Naive B cell (primary cell): Measurements from ENCODE around the gene CAPN10. TPM values are rescaled to one million over a fixed set of nuclear protein-coding genes. Genes with fewer than 3 reads are reported as not detected.

Source experiments
- ATAC-seq, 2 donors: fragments of 150-1000 bp; cut with Tn5 transposase; 2 replicates each; pipeline ENCODE4 v1.10.0; 2021; ENCODE audit warnings: low read depth in 2 of 2, mild to moderate bottlenecking in 2 of 2, moderate library complexity in 2 of 2
- DNase-seq: peaks from one replicate; pipeline ENCODE4 v3.0.0; 2022
- H3K27ac Mint-ChIP-seq, 6 donors: one replicate each; pipeline ENCODE4 v1.8.0; 2020 to 2022; ENCODE audit warnings: mild to moderate bottlenecking in 6 of 6, mixed read lengths in 6 of 6, moderate library complexity in 5 of 6, inconsistent platforms in 2 of 6
- H3K27me3 Mint-ChIP-seq, 3 donors: one replicate each; pipeline ENCODE4 v1.8.0; 2021 to 2022; ENCODE audit warnings: mixed read lengths in 3 of 3, mild to moderate bottlenecking in 1 of 3
- H3K36me3 Mint-ChIP-seq, 2 donors: one replicate each; pipeline ENCODE4 v1.8.0; 2020 to 2022; ENCODE audit warnings: mixed read lengths in 2 of 2, inconsistent platforms in 1 of 2, mild to moderate bottlenecking in 1 of 2
- H3K4me1 Mint-ChIP-seq, 3 donors: one replicate each; pipeline ENCODE4 v1.8.0; 2020 to 2022; ENCODE audit warnings: mixed read lengths in 3 of 3, inconsistent platforms in 1 of 3, mild to moderate bottlenecking in 1 of 3, moderate library complexity in 1 of 3
- H3K4me3 Mint-ChIP-seq, 8 donors: one replicate each; pipeline ENCODE4 v1.8.0; 2020 to 2022; ENCODE audit warnings: mild to moderate bottlenecking in 8 of 8, mixed read lengths in 8 of 8, moderate library complexity in 8 of 8, inconsistent platforms in 2 of 8
- H3K9me3 Mint-ChIP-seq, 7 donors: one replicate each; pipeline ENCODE4 v1.8.0; 2020 to 2022; ENCODE audit warnings: mixed read lengths in 7 of 7, mild to moderate bottlenecking in 5 of 7, inconsistent platforms in 2 of 7, moderate library complexity in 1 of 7
- polyA plus RNA-seq, 6 donors: library from polyadenylated mRNA; unstranded; fragments of 300-500 nt; fragmentation: Illumina TruSeq; gene quantifications; one replicate each; pipeline ENCODE4 v1.2.3, GENCODE V29; 2021; ENCODE audit warnings: low read depth in 6 of 6

Gene CAPN10
- polyA plus RNA-seq, 6 donors from 2014 or later: 1.4 to 19.0 (median 7.5) TPM

DNA sequence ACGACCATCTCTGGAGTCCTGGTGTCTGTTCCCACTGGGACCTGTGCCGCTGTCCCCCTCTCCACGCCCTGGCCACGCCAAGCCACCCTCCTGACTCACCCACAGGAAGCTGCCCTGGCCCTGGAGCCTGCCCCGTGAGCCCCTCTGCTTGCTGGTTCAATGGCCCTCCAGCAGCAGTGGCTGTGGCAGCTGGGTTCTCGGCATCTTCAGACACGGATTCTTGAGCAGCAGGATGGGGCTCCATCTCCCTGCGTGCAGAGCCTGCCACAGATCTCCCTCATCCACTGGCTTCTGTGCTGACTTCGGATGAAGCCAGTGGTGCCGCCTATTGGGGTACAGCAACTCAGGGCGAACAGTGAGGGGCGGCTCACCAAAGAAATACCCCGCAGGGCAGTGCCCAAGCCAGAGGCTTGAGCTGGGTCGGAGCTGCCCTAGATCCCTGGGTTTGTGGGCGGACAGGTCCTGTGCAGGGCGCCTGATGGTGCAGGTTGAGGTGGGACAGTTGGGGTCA, 14.0 kb downstream of the CAPN10 start:
- Mint-ChIP-seq H3K27me3 (no peaks in the 10 kb centered on the region), H3K4me1 (no peaks in the 10 kb centered on the region), H3K9me3 (no peaks in the 10 kb centered on the region), H3K36me3 (no peaks in the 10 kb centered on the region), H3K27ac (no peak overlapping the region), H3K4me3 (peak overlapping the region in 1 of 8 donors; percentile 70)
- DNase-seq (no peak), ATAC-seq (no peak)

DNA sequence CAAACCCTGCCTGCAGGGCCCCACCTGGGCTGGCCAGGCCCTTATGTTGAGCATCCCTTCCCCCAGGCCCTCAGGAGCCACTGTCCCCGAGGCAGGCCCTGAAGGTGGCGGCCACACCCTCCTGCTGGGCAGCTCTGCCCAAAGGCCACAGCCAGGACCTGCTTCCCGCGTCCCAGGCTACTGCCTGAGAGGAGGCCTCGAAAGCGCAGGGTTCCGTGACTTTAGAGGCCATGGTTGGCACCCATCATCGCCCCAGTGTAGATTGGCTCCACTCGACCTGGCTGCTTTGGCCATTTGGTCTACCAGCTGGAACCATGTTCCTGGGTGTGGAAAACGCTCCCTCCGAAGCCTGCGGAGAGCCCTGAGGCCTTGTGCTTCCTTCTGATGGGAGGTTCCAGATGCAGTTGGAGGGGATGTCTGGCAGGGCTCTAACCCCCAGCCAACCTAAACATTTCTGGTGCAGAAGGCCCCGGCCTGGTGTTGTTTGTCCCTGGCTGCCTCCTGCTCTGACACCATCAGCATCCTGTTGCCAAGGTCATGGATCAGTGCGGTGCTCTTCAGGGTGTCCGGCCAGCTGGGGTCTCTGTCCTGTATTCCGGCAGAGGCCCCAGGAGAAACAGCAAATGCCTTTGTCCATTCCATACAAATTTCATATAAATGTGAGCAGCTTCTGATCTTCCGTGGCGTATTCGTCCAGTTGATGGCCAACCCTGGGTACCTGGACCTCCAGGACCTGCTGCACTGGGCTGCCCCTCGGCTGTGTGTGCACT, 14.7 kb downstream of the CAPN10 start:
- Mint-ChIP-seq H3K27ac (peak overlapping the region in 1 of 6 donors; percentile 60), H3K9me3 (no peaks in the 10 kb centered on the region), H3K4me1 (no peaks in the 10 kb centered on the region), H3K27me3 (no peaks in the 10 kb centered on the region), H3K4me3 (no peak overlapping the region), H3K36me3 (no peaks in the 10 kb centered on the region)
- no peak for DNase-seq
- ATAC-seq: no peak

DNA sequence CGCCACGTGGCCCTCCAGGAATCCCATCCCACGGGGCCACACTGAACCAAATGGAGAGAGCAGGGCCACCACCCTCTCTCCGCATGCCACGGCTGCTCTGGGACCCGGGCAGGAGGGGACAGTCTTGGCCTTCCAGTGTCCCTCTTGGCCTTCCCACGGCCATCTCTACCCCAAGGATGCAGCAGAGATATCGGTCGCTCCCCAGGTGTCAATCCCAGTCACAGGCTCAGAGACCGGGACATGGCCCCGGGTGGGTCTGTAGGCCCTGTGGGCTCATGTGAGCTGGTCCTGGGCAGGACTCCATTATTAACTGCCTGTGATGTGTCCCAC, 15.3 kb downstream of the CAPN10 start:
- H3K27ac Mint-ChIP-seq: peak overlapping the region in 1 of 6 donors; percentile 61
- H3K27me3 Mint-ChIP-seq: no peaks in the 10 kb centered on the region
- no peaks in the 10 kb centered on the region for H3K9me3 Mint-ChIP-seq
- H3K4me1 Mint-ChIP-seq: peaks cover 0 to 2% (median 0%) of the 10 kb centered on the region in 3 donors
- ATAC-seq (no peak), DNase-seq (no peak)
- no peaks in the 10 kb centered on the region for H3K36me3 Mint-ChIP-seq
- no peak overlapping the region for H3K4me3 Mint-ChIP-seq

DNA sequence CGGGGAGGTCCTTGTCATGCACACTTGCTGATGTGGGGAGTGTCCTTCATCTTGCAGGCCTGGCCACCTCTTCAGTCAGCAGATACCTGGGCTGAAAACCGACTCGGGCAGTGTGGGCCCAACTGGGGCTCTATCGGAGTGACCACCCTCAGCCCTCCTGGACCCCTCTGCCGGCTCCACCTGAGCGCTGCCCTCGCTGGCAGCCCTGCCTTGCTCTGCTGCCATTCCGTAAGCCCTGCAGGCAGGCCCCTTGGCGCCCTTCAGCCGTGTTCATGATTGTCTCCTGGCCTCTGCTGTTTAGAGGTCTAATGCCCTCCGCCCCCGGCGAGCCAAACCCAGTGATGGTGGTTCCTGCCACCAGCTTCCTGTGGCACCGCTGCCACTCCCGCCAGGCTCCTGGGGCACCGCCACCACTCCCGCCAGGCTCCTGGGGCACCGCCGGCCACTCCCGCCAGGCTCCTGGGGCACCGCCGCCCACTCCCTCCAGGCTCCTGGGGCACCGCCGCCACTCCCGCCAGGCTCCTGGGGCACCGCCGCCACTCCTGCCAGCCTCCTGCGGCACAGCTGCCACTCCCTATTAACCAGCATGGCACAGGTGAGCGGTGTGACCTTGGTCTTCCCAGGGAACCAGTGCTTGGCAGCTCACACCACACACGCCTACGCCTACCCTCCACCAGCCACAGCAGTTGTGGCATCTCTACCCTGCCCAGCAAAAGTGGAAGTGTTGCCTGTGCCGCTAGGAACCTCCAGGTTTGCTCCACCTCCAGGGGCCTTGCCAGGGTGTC, 15.9 kb downstream of the CAPN10 start:
- ATAC-seq (no peak), DNase-seq (no peak)
- Mint-ChIP-seq H3K9me3 (no peaks in the 10 kb centered on the region), H3K27me3 (no peaks in the 10 kb centered on the region), H3K4me3 (no peak overlapping the region), H3K4me1 (peaks cover 0 to 4% (median 0%) of the 10 kb centered on the region in 3 donors), H3K36me3 (no peaks in the 10 kb centered on the region), H3K27ac (no peak overlapping the region)

DNA sequence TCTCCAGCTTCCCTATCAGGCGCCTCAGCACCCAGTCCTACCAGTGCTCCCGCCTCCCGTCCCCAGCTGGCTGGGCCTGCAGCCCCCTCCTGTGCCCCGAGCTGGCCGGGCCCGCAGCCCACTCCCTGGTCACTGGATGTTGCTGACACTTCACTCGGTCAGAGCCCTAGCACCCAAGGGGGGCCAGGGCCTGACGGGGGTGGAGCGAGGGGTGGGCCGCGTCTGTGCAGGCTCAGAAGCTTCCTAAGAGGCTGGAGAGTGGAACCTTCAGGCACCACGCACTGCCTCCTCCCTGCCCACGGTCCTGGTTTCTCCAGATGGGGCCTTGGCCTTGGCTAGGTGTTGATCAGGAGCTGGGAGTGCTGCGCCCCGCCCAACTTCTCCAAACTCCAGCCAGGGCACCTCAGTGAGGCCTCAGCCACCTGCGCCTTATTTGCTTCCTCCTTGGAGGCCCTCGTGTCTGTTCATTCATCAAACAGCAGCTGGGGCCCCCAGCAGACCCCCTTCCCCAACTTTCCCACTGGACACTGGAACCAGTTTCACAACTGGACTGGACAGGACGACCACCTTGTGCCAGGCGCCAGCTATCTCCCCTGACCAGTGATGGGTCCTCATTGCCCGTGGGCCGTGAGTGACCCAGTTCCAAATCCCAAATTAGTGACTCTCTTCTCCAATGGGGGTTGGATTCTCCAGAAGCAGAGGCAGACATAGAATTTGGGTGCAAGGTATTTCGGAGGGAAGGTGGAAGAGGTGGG, 16.7 kb downstream of the CAPN10 start:
- H3K27me3 Mint-ChIP-seq: no peaks in the 10 kb centered on the region
- DNase-seq (no peak), ATAC-seq (no peak)
- H3K36me3 Mint-ChIP-seq: no peaks in the 10 kb centered on the region
- H3K4me1 Mint-ChIP-seq: peaks cover 0 to 4% (median 0%) of the 10 kb centered on the region in 3 donors
- H3K27ac Mint-ChIP-seq: no peak overlapping the region
- H3K4me3 Mint-ChIP-seq: no peak overlapping the region
- H3K9me3 Mint-ChIP-seq: no peaks in the 10 kb centered on the region

DNA sequence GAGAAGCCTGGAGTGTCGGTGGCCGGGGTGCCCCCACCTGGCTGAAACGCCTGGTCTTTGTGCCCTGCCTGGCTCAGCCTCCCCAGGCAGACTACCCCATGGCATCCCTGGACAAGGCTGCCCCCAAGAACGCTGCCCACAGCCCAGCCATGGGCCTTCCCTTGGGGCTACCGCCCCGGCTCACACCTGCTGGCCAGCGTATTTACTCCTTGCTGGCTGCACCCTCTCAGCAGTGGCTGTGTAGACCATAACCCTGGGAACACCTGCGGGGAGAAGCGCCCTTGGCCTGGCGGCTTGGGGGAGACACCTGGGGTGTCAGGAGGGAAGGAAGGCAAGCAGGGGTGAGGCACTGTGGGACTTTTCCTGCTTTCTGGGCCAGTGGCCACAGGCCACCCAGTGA, 17.3 kb downstream of the CAPN10 start:
- no peak overlapping the region for H3K4me3 Mint-ChIP-seq
- H3K36me3 Mint-ChIP-seq: no peaks in the 10 kb centered on the region
- no peak for ATAC-seq
- H3K9me3 Mint-ChIP-seq: no peaks in the 10 kb centered on the region
- H3K27ac Mint-ChIP-seq: no peak overlapping the region
- no peak for DNase-seq
- no peaks in the 10 kb centered on the region for H3K27me3 Mint-ChIP-seq
- H3K4me1 Mint-ChIP-seq: peaks cover 0 to 4% (median 0%) of the 10 kb centered on the region in 3 donors

DNA sequence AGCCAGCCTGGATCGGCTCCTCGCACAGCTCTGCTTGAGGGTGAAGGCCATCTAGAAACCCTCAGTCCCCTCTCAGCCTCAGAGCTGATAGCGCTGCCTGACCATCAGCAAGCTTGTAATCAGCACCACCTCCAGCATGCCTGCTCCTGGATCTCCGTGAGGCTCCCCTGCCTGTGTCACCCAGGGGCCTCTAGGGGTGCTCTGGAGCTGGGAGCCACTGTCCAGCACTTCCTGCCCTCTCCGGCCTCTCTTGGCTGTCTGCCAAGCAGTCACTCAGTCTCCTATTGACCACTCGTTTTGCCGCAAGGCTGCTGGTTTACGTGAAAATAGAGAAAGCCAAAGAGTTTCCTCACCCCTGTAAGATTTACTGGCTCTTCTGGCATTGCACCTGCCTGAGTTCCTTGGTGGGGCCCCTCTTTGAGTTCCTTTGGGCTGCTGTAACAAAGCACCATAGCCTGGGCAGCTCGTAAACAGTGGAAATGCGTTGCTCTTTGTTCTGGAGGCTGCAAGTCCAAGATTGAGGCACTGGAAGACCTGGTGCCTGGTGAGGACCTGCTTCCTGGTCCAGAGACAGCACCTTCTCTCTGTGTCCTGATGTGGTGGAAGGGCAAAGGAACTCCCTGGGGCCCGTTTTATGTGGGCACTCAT, 17.9 kb downstream of the CAPN10 start:
- H3K36me3 Mint-ChIP-seq: no peaks in the 10 kb centered on the region
- H3K27ac Mint-ChIP-seq: no peak overlapping the region
- DNase-seq (no peak), ATAC-seq (no peak)
- peaks cover 0 to 4% (median 0%) of the 10 kb centered on the region in 3 donors for H3K4me1 Mint-ChIP-seq
- H3K9me3 Mint-ChIP-seq: no peaks in the 10 kb centered on the region
- no peaks in the 10 kb centered on the region for H3K27me3 Mint-ChIP-seq
- H3K4me3 Mint-ChIP-seq: peak overlapping the region in 1 of 8 donors; percentile 9

DNA sequence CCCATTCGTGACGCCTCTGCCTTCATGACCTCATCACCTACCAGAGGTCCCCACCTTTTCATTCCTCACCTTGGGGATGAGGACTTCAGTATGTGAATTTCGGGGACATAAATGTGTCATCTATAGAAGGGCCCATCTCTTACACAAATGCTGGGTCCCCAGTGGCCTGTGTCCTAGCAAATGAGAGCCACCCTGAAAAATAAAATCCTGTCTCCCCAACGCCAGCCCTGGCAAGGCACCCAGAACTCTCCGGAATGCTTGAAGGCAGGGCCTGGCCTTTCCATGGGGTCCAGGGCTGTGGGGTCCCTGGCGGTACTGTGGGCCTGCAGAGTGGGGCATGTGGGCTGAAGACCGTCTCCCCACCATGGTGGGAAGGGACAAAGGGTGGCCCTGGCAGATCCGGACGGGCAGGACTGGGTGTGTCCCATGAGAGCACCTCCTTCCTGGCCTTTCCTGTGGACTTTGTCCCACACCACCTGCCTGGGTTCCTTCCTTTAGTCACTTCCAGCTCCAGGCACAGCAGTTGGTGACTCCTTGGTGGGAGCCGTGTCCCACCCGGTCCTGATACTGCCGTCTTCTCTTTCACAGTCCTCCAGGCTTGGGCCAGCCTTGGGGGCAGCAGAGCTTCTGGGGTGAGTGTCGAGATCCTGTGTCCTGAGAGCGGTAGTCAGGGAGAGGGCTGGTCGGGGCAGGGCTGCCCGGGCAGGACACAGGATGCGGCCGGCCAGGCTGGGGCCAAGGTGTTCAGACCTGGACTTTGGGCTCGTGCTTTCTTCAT, 18.6 kb downstream of the CAPN10 start:
- ATAC-seq: no peak
- no peaks in the 10 kb centered on the region for H3K9me3 Mint-ChIP-seq
- DNase-seq: no peak

DNA sequence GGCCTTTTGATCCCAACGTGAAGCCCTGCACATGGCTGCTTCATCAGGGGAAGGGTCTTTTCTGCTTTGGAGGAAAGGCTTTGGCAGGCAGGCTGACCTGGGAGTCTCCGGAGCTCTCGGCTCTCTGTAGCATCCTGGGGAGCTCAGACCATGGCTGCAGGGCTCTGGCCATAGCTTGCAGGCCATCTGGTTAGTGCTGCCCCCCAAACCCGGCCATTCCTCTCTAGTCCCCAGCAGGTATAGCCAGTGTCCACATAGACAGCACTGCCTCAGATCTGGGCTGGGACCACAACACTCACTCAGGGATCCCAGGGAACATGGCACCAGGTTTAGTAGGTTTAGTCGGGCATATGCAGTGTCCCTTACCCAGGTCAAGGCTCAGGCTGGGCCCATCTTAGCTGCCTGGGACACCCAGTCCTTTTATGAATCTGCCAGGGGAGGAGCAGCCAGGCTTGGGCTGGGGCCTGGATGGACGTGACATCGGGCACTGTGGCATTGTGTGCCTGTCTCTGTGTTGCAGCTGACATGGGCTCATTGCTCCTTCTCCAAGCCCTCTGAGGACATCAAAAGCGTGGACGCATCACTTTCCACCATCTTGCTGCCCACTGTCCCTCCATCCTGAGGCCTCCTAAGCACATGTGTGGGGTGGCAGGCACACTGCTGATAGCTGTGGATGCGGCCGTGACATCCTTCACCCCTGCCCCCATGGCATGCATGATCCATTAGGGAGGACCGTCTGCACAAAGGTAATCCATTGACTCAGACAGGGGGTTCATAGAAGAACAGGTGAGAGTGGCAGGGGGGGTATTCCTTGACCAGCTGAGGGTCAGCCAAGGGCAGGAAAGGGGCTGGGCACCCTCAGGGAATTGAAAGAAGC, 19.6 kb downstream of the CAPN10 start:
- DNase-seq (no peak), ATAC-seq (no peak)
- H3K4me3 Mint-ChIP-seq: no peak overlapping the region
- no peaks in the 10 kb centered on the region for H3K9me3 Mint-ChIP-seq
- peaks cover 0 to 4% (median 0%) of the 10 kb centered on the region in 3 donors for H3K4me1 Mint-ChIP-seq
- H3K27ac Mint-ChIP-seq: no peak overlapping the region
- H3K27me3 Mint-ChIP-seq: no peaks in the 10 kb centered on the region
- H3K36me3 Mint-ChIP-seq: peaks cover 0 to under 1% of the 10 kb centered on the region in 2 donors

More for the DNA sequence above, 18.6 kb downstream of the CAPN10 start:
- H3K4me3 Mint-ChIP-seq: peak overlapping the region in 1 of 8 donors; percentile 9
- peaks cover 0 to 4% (median 0%) of the 10 kb centered on the region in 3 donors for H3K4me1 Mint-ChIP-seq
- H3K27me3 Mint-ChIP-seq: no peaks in the 10 kb centered on the region
- no peaks in the 10 kb centered on the region for H3K36me3 Mint-ChIP-seq
- no peak overlapping the region for H3K27ac Mint-ChIP-seq

DNA sequence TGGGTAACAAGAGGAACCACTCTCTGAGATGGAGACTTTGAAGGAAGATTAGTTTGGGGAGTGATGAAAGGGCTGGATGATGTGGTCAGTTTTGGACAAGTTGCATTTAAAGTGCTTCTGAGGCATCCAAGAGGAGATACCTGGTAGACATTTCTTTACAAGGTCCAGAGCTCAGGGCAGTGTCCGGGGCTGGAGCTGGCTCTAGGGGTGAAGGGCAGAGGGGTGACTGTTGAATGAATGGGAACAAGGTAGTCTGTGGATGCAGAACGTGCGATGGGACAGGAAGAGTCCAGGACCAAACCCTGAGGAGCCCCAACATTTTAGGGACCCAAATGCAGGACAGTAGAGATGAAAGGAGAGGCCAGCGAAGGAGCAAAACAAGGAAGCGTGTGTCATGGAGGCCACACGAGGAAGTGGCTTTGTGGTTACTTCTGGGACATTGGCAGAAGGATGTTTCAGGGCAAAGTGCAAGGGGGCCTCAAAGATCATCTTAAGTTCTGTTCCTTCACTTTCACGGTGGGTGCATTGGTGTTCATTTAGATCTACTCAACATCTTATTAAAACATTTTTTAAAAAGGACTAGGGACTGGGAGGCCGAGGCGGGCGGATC, 25.2 kb downstream of the CAPN10 start:
- H3K27ac Mint-ChIP-seq: no peak overlapping the region
- H3K9me3 Mint-ChIP-seq: peaks cover 0 to 1% (median 0%) of the 10 kb centered on the region in 7 donors
- peaks cover 0 to 8% (median 0%) of the 10 kb centered on the region in 3 donors for H3K4me1 Mint-ChIP-seq
- no peak overlapping the region for H3K4me3 Mint-ChIP-seq
- H3K27me3 Mint-ChIP-seq: no peaks in the 10 kb centered on the region
- ATAC-seq: no peak
- DNase-seq: no peak
- peaks cover 0 to 9% of the 10 kb centered on the region in 2 donors for H3K36me3 Mint-ChIP-seq

DNA sequence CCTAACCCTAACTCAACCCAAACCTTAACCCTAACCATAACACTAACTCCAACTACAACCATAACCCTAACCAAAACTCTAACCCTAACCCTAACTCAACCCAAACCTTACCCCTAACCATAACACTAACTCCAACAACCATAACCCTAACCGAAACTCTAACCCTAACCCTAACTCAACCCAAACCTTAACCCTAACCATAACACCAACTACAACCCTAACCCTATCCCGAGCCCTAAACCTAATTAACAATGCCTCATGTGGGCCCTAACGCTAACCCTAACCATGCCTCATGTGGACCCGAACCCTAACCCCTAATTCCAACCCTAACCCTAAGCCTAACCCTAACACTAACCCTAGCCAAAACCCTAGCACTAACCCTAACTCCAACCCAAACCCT, 27.2 kb downstream of the CAPN10 start:
- ATAC-seq (no peak), DNase-seq (no peak)
- peaks cover 8 to 12% of the 10 kb centered on the region in 2 donors for H3K36me3 Mint-ChIP-seq
- no peak overlapping the region for H3K27ac Mint-ChIP-seq
- no peaks in the 10 kb centered on the region for H3K27me3 Mint-ChIP-seq
- no peak overlapping the region for H3K4me3 Mint-ChIP-seq
- peaks cover 0 to 10% (median 3%) of the 10 kb centered on the region in 7 donors for H3K9me3 Mint-ChIP-seq
- H3K4me1 Mint-ChIP-seq: peaks cover 0 to 5% (median 0%) of the 10 kb centered on the region in 3 donors
